ENCODE data around the gene PGGHG. TPM values are rescaled to one million over a fixed set of nuclear protein-coding genes. Genes with fewer than 3 reads are reported as not detected.
A peak's percentile ranks its signal among the peaks of the same experiment; 100 is the strongest.

The PGGHG gene
- total RNA-seq, 1 donor from 2014 or later, result 14.4 TPM

DNA sequence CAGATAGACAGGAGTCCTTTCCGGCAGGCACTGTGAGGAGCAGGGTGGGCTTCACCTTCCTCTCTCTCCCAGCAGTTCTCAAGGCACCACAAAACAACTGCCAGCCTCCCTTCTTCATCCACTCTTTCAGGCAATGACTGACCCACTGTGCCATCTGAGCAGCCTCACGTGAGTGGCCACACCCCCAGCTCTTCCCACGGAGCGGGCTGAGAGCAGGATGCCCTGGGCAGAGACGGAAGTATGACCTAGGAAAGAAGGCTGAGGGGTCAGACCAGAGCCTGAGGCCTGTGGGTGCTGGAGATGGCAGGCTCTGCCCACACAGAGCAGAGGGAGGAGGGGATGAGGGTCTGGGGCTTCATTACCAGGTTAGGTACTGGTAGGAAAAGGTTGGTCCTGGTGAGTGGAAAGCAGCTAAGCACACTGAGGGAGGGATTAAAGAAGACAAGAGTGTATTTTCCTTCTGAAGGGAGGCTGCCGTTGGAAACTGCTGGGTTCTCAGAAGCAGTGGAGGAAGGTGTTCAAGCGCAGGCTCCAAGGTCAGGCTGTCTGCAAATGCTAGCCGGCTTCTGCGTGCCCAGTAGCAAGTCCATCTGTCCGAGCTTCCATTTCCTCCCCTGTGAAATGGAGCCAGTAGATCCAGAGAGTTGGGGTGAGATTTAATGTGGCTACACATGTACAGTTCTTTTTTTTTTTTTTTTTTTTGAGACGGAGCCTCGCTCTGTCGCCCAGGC is 6.1 kb upstream of the PGGHG start:
- no peak for DNase-seq
- TF ChIP-seq CTCF (IDR thresholded peaks at IDR 0.05; ENCODE audit: partially characterized antibody, unreplicated experiment), result no peak
- Mint-ChIP-seq H3K4me1 (ENCODE audit: low read depth, unreplicated experiment) (peaks cover 3% of the 10 kb centered on the region), H3K27ac (ENCODE audit: unreplicated experiment) (no peak overlapping the region), H3K9me3 (ENCODE audit: unreplicated experiment) (peaks cover 13% of the 10 kb centered on the region), H3K27me3 (ENCODE audit: unreplicated experiment) (peaks cover 25% of the 10 kb centered on the region), H3K36me3 (ENCODE audit: unreplicated experiment) (no peaks in the 10 kb centered on the region), H3K4me3 (ENCODE audit: unreplicated experiment) (peak overlapping the region; percentile 9)

DNA sequence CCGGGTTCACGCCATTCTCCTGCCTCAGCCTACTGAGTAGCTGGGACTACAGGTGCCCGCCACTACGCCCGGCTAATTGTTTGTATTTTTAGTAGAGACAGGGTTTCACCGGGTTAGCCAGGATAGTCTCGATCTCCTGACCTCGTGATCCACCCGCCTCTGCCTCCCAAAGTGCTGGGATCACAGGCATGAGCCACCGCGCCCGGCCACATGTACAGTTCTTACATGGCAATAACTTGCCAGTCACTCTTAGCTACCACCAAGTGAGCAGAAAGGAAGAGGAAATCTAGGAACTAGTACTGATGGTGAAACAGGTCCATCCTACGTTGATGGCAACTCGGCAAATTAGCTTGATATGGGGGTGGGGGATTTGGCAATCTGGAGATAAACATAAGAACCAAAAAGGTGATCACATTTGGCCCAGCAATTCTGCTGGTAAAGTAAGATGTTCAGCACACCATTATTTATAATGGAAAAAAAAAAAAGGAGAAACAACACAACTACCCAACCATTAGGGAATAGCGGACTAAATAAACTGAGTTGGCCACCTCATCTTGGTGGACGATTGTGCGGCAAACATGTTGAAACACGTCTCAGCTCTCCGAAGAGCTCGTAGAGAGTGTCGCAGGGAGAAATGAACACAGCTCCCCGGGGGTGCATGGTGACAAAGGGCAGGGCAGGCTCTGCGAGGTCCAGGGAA is 5.4 kb upstream of the PGGHG start:
- no peak for TF ChIP-seq CTCF (IDR thresholded peaks at IDR 0.05; ENCODE audit: partially characterized antibody, unreplicated experiment)
- Mint-ChIP-seq H3K36me3 (ENCODE audit: unreplicated experiment) (no peaks in the 10 kb centered on the region), H3K27me3 (ENCODE audit: unreplicated experiment) (peaks cover 23% of the 10 kb centered on the region), H3K4me1 (ENCODE audit: low read depth, unreplicated experiment) (peaks cover 3% of the 10 kb centered on the region), H3K27ac (ENCODE audit: unreplicated experiment) (no peak overlapping the region), H3K9me3 (ENCODE audit: unreplicated experiment) (peaks cover 13% of the 10 kb centered on the region), H3K4me3 (ENCODE audit: unreplicated experiment) (no peak overlapping the region)
- DNase-seq, result no peak

GRCh38 chr11:284105-285020 is 4.6 kb upstream of the PGGHG start:
- no peak for DNase-seq
- peaks cover 20% of the 10 kb centered on the region for H3K27me3 Mint-ChIP-seq (ENCODE audit: unreplicated experiment)
- H3K9me3 Mint-ChIP-seq (ENCODE audit: unreplicated experiment), result peaks cover 13% of the 10 kb centered on the region
- H3K4me1 Mint-ChIP-seq (ENCODE audit: low read depth, unreplicated experiment), result peaks cover 3% of the 10 kb centered on the region
- TF ChIP-seq CTCF (IDR thresholded peaks at IDR 0.05; ENCODE audit: partially characterized antibody, unreplicated experiment), result no peak
- H3K36me3 Mint-ChIP-seq (ENCODE audit: unreplicated experiment), result no peaks in the 10 kb centered on the region
- H3K4me3 Mint-ChIP-seq (ENCODE audit: unreplicated experiment), result no peak overlapping the region
- no peak overlapping the region for H3K27ac Mint-ChIP-seq (ENCODE audit: unreplicated experiment)

- H3K27ac Mint-ChIP-seq (ENCODE audit: unreplicated experiment), result no peak overlapping the region
- no peak overlapping the region for H3K4me3 Mint-ChIP-seq (ENCODE audit: unreplicated experiment)
- H3K36me3 Mint-ChIP-seq (ENCODE audit: unreplicated experiment), result no peaks in the 10 kb centered on the region
- no peak for TF ChIP-seq CTCF (IDR thresholded peaks at IDR 0.05; ENCODE audit: partially characterized antibody, unreplicated experiment)
- H3K4me1 Mint-ChIP-seq (ENCODE audit: low read depth, unreplicated experiment), result peaks cover 3% of the 10 kb centered on the region
- DNase-seq, result no peak
- H3K27me3 Mint-ChIP-seq (ENCODE audit: unreplicated experiment), result peaks cover 20% of the 10 kb centered on the region
- H3K9me3 Mint-ChIP-seq (ENCODE audit: unreplicated experiment), result peaks cover 13% of the 10 kb centered on the region
Measured at GRCh38 chr11:285021-285893, 3.7 kb upstream of the PGGHG start.
